ENCODE data around the gene HTR4. TPM values are rescaled to one million over a fixed set of nuclear protein-coding genes. Genes with fewer than 3 reads are reported as not detected.

Gene HTR4
- total RNA-seq, 6 donors from 2014 or later, result 0.09 TPM; not detected in 5

GRCh38 chr5:148636353-148636752, 18.0 kb downstream of the HTR4 start:
- no peaks in the 10 kb centered on the region for H3K9me3 ChIP-seq
- no peak for DNase-seq
- 75 to 81% methylated on average over 3 of the region's 3 CpGs for WGBS, 2 donors
- H3K27me3 ChIP-seq, result no peaks in the 10 kb centered on the region
- no peak overlapping the region for H3K4me3 ChIP-seq
- no peaks in the 10 kb centered on the region for H3K4me1 ChIP-seq
- ATAC-seq (ENCODE audit: low FRiP score in 2 of 2), result no peak
- TF ChIP-seq POLR2A (IDR thresholded peaks at IDR 0.05) (no peak), CTCF (IDR thresholded peaks at IDR 0.05) (no peak), EP300 (IDR thresholded peaks at IDR 0.05) (no peak), POLR2AphosphoS5 (IDR thresholded peaks at IDR 0.05) (no peak)
- H3K36me3 ChIP-seq, result no peaks in the 10 kb centered on the region
- H3K27ac ChIP-seq, result no peak overlapping the region

- TF ChIP-seq EP300 (IDR thresholded peaks at IDR 0.05) (no peak), POLR2AphosphoS5 (IDR thresholded peaks at IDR 0.05) (no peak), CTCF (IDR thresholded peaks at IDR 0.05) (no peak), POLR2A (IDR thresholded peaks at IDR 0.05) (no peak)
- H3K9me3 ChIP-seq, result no peaks in the 10 kb centered on the region
- no peaks in the 10 kb centered on the region for H3K36me3 ChIP-seq
- no peaks in the 10 kb centered on the region for H3K4me1 ChIP-seq
- no peak overlapping the region for H3K27ac ChIP-seq
- no peak for ATAC-seq (ENCODE audit: low FRiP score in 2 of 2)
- no peaks in the 10 kb centered on the region for H3K27me3 ChIP-seq
- H3K4me3 ChIP-seq, result no peak overlapping the region
- whole genome bisulfite sequencing, 2 donors, result 71 to 79% methylated on average over 1 of the region's 1 CpG
- no peak for DNase-seq
Observed at GRCh38 chr5:148635321-148636083, 18.8 kb downstream of the HTR4 start.

GRCh38 chr5:148633067-148633377, 21.3 kb downstream of the HTR4 start:
- DNase-seq, result no peak
- no peak overlapping the region for H3K27ac ChIP-seq
- H3K4me3 ChIP-seq, result no peak overlapping the region
- no peaks in the 10 kb centered on the region for H3K4me1 ChIP-seq
- no peaks in the 10 kb centered on the region for H3K27me3 ChIP-seq
- TF ChIP-seq POLR2AphosphoS5 (IDR thresholded peaks at IDR 0.05), result no peak
- no peak for TF ChIP-seq CTCF (IDR thresholded peaks at IDR 0.05)
- no peak for TF ChIP-seq POLR2A (IDR thresholded peaks at IDR 0.05)
- TF ChIP-seq EP300 (IDR thresholded peaks at IDR 0.05), result no peak
- WGBS, 2 donors, result 88 to 92% methylated on average over 1 of the region's 1 CpG
- no peaks in the 10 kb centered on the region for H3K9me3 ChIP-seq
- ATAC-seq (ENCODE audit: low FRiP score in 2 of 2), result no peak
- no peaks in the 10 kb centered on the region for H3K36me3 ChIP-seq

GRCh38 chr5:148632255-148633066, 21.9 kb downstream of the HTR4 start:
- Histone ChIP-seq H3K4me3 (no peak overlapping the region), H3K9me3 (no peaks in the 10 kb centered on the region), H3K27ac (no peak overlapping the region), H3K4me1 (no peaks in the 10 kb centered on the region), H3K36me3 (no peaks in the 10 kb centered on the region), H3K27me3 (no peaks in the 10 kb centered on the region)
- WGBS, 2 donors, result 45 to 54% methylated on average over 8 of the region's 8 CpGs
- no peak for TF ChIP-seq POLR2AphosphoS5 (IDR thresholded peaks at IDR 0.05)
- no peak for TF ChIP-seq CTCF (IDR thresholded peaks at IDR 0.05)
- no peak for TF ChIP-seq EP300 (IDR thresholded peaks at IDR 0.05)
- TF ChIP-seq POLR2A (IDR thresholded peaks at IDR 0.05), result no peak
- ATAC-seq (ENCODE audit: low FRiP score in 2 of 2), result no peak
- no peak for DNase-seq
